Neural cell (in vitro differentiated cells): Measurements from ENCODE around the gene IGF1R. TPM values are rescaled to one million over a fixed set of nuclear protein-coding genes. Genes with fewer than 3 reads are reported as not detected.

Experiments used
- H2AFZ ChIP-seq: fragments of 200-600, 300-800 bp; sonication (generic), shearing (Covaris generic); 2 replicates; pipeline ENCODE4 v1.6.0; 2014; ENCODE audit warnings: low read depth, mild to moderate bottlenecking, antibody characterized with exemption, low read length, moderate library complexity
- H3F3A ChIP-seq: fragments of 200-600 bp; shearing (Covaris generic); 2 replicates; pipeline ENCODE4 v1.6.1; 2016; ENCODE audit warnings: mild to moderate bottlenecking, moderate library complexity, mixed read lengths, antibody characterized with exemption, low read length; ENCODE audit not compliant: insufficient read depth, poor library complexity, severe bottlenecking
- H3K27ac ChIP-seq: fragments of 200-600, 300-800 bp; sonication (generic), shearing (Covaris generic); 2 replicates; pipeline ENCODE4 v1.5.1; 2014; ENCODE audit warnings: mild to moderate bottlenecking, low read length, moderate library complexity
- H3K27me3 ChIP-seq: fragments of 300-800, 200-600 bp; sonication (generic), shearing (Covaris generic); 2 replicates; pipeline ENCODE4 v1.6.0; 2014; ENCODE audit warnings: mild to moderate bottlenecking, low read depth, low read length, moderate library complexity; ENCODE audit not compliant: insufficient read depth
- H3K36me3 ChIP-seq: fragments of 300-800, 200-600 bp; sonication (generic), shearing (Covaris generic); 2 replicates; pipeline ENCODE4 v1.5.1; 2014; ENCODE audit warnings: mild to moderate bottlenecking, antibody characterized with exemption, low read length, moderate library complexity; ENCODE audit not compliant: insufficient read depth
- H3K4me2 ChIP-seq: fragments of 300-800, 200-600 bp; sonication (generic), shearing (Covaris generic); 2 replicates; pipeline ENCODE4 v1.6.0; 2014; ENCODE audit warnings: mild to moderate bottlenecking, low read length
- H3K4me3 ChIP-seq: fragments of 300-800, 200-600 bp; sonication (generic), shearing (Covaris generic); 2 replicates; pipeline ENCODE4 v1.5.1; 2014; ENCODE audit warnings: mild to moderate bottlenecking, low read length, moderate library complexity
- H3K79me2 ChIP-seq: fragments of 200-600 bp; shearing (Covaris generic); replicated peaks from 2 replicates; pipeline ENCODE4 v1.6.0; 2014; ENCODE audit warnings: mild to moderate bottlenecking, low read length, moderate library complexity; ENCODE audit not compliant: insufficient read depth
- H3K9ac ChIP-seq: fragments of 300-800, 200-600 bp; sonication (generic), shearing (Covaris generic); 2 replicates; pipeline ENCODE4 v1.6.1; 2016; ENCODE audit warnings: mild to moderate bottlenecking, low read length, mixed read lengths
- H3K9me2 ChIP-seq: fragments of 200-600 bp; shearing (Covaris generic); 2 replicates; pipeline ENCODE4 v1.6.1; 2016; ENCODE audit warnings: mild to moderate bottlenecking, low read length, mixed read lengths; ENCODE audit not compliant: insufficient read depth
- H3K9me3 ChIP-seq: fragments of 200-600, 300-800 bp; sonication (generic), shearing (Covaris generic); 2 replicates; pipeline ENCODE4 v1.6.1; 2016; ENCODE audit warnings: mild to moderate bottlenecking, mixed run types, low read length, moderate library complexity, mixed read lengths
- H4K20me1 ChIP-seq: fragments of 200-600 bp; shearing (Covaris generic); 2 replicates; pipeline ENCODE4 v1.6.1; 2016; ENCODE audit warnings: mild to moderate bottlenecking, mixed run types; ENCODE audit not compliant: insufficient read depth
- CTCF ChIP-seq: fragments of 450-650 bp; IDR thresholded peaks from 2 replicates; pipeline ENCODE4 v1.5.1; 2014; ENCODE audit warnings: antibody characterized with exemption, mild to moderate bottlenecking, moderate library complexity; ENCODE audit not compliant: poor library complexity, severe bottlenecking
- EP300 ChIP-seq: fragments of 450-650 bp; conservative IDR thresholded peaks from 2 replicates; pipeline ENCODE4 v1.6.1; 2014; ENCODE audit warnings: antibody characterized with exemption, mild to moderate bottlenecking, moderate library complexity; ENCODE audit not compliant: poor library complexity, severe bottlenecking
- EZH2 ChIP-seq: fragments of 200-600, 300-800 bp; shearing (Covaris generic), sonication (generic); IDR thresholded peaks from 2 replicates; pipeline ENCODE4 v1.6.1; 2014; ENCODE audit warnings: antibody characterized with exemption, low read length, borderline replicate concordance, mild to moderate bottlenecking; ENCODE audit not compliant: insufficient read depth, poor library complexity, severe bottlenecking
- MXI1 ChIP-seq: fragments of 450-650 bp; conservative IDR thresholded peaks from 2 replicates; pipeline ENCODE4 v1.6.1; 2014; ENCODE audit warnings: antibody characterized with exemption, mild to moderate bottlenecking; ENCODE audit not compliant: poor library complexity, severe bottlenecking
- POLR2AphosphoS5 ChIP-seq: IDR thresholded peaks from 2 replicates; pipeline ENCODE4 v1.6.1; 2012
- RAD21 ChIP-seq: fragments of 450-650 bp; conservative IDR thresholded peaks from 2 replicates; pipeline ENCODE4 v1.6.1; 2014; ENCODE audit warnings: antibody characterized with exemption, mild to moderate bottlenecking, moderate library complexity
- REST ChIP-seq: IDR thresholded peaks from 2 replicates; pipeline ENCODE4 v1.6.1; 2012; ENCODE audit warnings: borderline replicate concordance
- SMC3 ChIP-seq: fragments of 450-650 bp; conservative IDR thresholded peaks from 2 replicates; pipeline ENCODE4 v1.6.1; 2014; ENCODE audit warnings: antibody characterized with exemption, mild to moderate bottlenecking, moderate library complexity; ENCODE audit not compliant: poor library complexity
- TAF1 ChIP-seq: IDR thresholded peaks from 2 replicates; pipeline ENCODE4 v1.6.1; 2012; ENCODE audit warnings: low read depth
- polyA plus RNA-seq: library from polyadenylated mRNA; depleted of rRNA; stranded (reverse); fragments of >200 nt; gene quantifications from 2 replicates; pipeline ENCODE4 v1.2.3, GENCODE V29; 2014

The IGF1R gene
- polyA plus RNA-seq, 1 donor from 2014 or later, result 10.9 TPM

GRCh38 chr15:98916826-98917225 is 268.5 kb downstream of the IGF1R start:
- no peak for TF ChIP-seq CTCF
- TF ChIP-seq MXI1, result no peak
- TF ChIP-seq EP300, result no peak
- TF ChIP-seq REST, result no peak
- no peak for TF ChIP-seq TAF1
- no peak for TF ChIP-seq POLR2AphosphoS5
- TF ChIP-seq RAD21, result no peak
- no peak for TF ChIP-seq EZH2
- TF ChIP-seq SMC3, result no peak
- Histone ChIP-seq H3K4me2 (no peak overlapping the region), H3K27me3 (no peaks in the 10 kb centered on the region), H3K9ac (no peak overlapping the region), H3K27ac (no peak overlapping the region), H4K20me1 (no peaks in the 10 kb centered on the region), H3K9me2 (no peaks in the 10 kb centered on the region), H3K4me3 (no peak overlapping the region), H2AFZ (no peak overlapping the region), H3K36me3 (peaks cover 18% of the 10 kb centered on the region), H3K79me2 (no peaks in the 10 kb centered on the region), H3F3A (no peaks in the 10 kb centered on the region), H3K9me3 (no peaks in the 10 kb centered on the region)

GRCh38 chr15:98917417-98917816 is 269.1 kb downstream of the IGF1R start:
- H3K9me3 ChIP-seq, result no peaks in the 10 kb centered on the region
- H3K4me2 ChIP-seq, result no peak overlapping the region
- peaks cover 18% of the 10 kb centered on the region for H3K36me3 ChIP-seq
- H3K4me3 ChIP-seq, result no peak overlapping the region
- no peak overlapping the region for H3K27ac ChIP-seq
- TF ChIP-seq EZH2, result no peak
- TF ChIP-seq RAD21, result no peak
- no peak for TF ChIP-seq MXI1
- no peak for TF ChIP-seq EP300
- no peak for TF ChIP-seq SMC3
- TF ChIP-seq TAF1, result no peak
- TF ChIP-seq CTCF, result no peak
- TF ChIP-seq POLR2AphosphoS5, result no peak
- TF ChIP-seq REST, result no peak
- no peaks in the 10 kb centered on the region for H3K9me2 ChIP-seq
- H3F3A ChIP-seq, result no peaks in the 10 kb centered on the region
- no peaks in the 10 kb centered on the region for H3K27me3 ChIP-seq
- no peak overlapping the region for H2AFZ ChIP-seq
- no peaks in the 10 kb centered on the region for H3K79me2 ChIP-seq
- no peak overlapping the region for H3K9ac ChIP-seq
- no peaks in the 10 kb centered on the region for H4K20me1 ChIP-seq
